Activated CD8-positive, alpha-beta memory T cell treated with anti-CD3 and anti-CD28 coated beads, Interleukin-2, amount 50 U/mL, for 24 hours (primary cell): ENCODE data around the gene AIPL1.
A peak's percentile ranks its signal among the peaks of the same experiment; 100 is the strongest.

Experiments
- DNase-seq: peaks from one replicate; pipeline ENCODE4 v3.0.0-alpha.2; 2020; ENCODE audit errors: extremely low read depth

Gene AIPL1

GRCh38 chr17:6421700-6422604 lies 13.0 kb downstream of the AIPL1 start:
- peak; percentile 43 for DNase-seq

- no peak for DNase-seq
These were observed 14.7 kb downstream of the AIPL1 start for GRCh38 chr17:6420173-6420641.

GRCh38 chr17:6415616-6416015 lies 19.3 kb downstream of the AIPL1 start:
- DNase-seq = no peak

GRCh38 chr17:6413065-6413464 lies 21.9 kb downstream of the AIPL1 start:
- DNase-seq = no peak

GRCh38 chr17:6408735-6409134 lies 26.2 kb downstream of the AIPL1 start:
- DNase-seq = no peak

GRCh38 chr17:6408276-6408675 lies 26.6 kb downstream of the AIPL1 start:
- no peak for DNase-seq

GRCh38 chr17:6402258-6402657 lies 32.7 kb downstream of the AIPL1 start:
- no peak for DNase-seq

GRCh38 chr17:6398955-6399354 lies 36.0 kb downstream of the AIPL1 start:
- DNase-seq = no peak

GRCh38 chr17:6394055-6394606 lies 40.8 kb downstream of the AIPL1 start:
- DNase-seq = no peak

- no peak for DNase-seq
These were observed 41.5 kb downstream of the AIPL1 start for GRCh38 chr17:6393351-6393952.

GRCh38 chr17:6392609-6393350 lies 42.1 kb downstream of the AIPL1 start:
- DNase-seq = no peak

GRCh38 chr17:6388416-6388815 lies 46.5 kb downstream of the AIPL1 start:
- no peak for DNase-seq

GRCh38 chr17:6387858-6388257 lies 47.1 kb downstream of the AIPL1 start:
- DNase-seq = no peak

- DNase-seq = no peak
These were observed 47.5 kb downstream of the AIPL1 start for GRCh38 chr17:6387442-6387841.

- no peak for DNase-seq
These were observed 48.8 kb downstream of the AIPL1 start for GRCh38 chr17:6386041-6386630.

GRCh38 chr17:6384481-6384880 lies 50.4 kb downstream of the AIPL1 start:
- DNase-seq = no peak

GRCh38 chr17:6381526-6382465 lies 53.1 kb downstream of the AIPL1 start:
- no peak for DNase-seq

GRCh38 chr17:6380915-6381438 lies 53.9 kb downstream of the AIPL1 start:
- DNase-seq = no peak

- no peak for DNase-seq
These were observed 57.0 kb downstream of the AIPL1 start for GRCh38 chr17:6377906-6378305.

- no peak for DNase-seq
These were observed 58.0 kb downstream of the AIPL1 start for GRCh38 chr17:6376931-6377361.
